ENCODE data around the gene GRHL3.

DNA sequence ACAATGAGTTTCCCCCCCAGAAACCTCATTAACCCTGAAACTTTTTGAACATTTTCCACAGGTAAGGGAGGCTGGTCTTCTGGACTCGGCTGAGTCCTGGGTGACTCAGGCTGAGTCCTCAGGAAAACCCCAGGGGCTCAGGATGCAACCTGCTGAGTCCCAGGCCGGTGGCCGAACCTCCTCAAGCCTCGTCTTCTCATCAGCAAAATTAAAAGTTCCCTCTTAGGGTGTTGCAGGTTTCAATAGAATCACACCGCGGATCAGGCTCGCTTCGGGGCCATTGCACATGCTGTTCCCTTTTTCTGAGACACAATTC is 35.0 kb upstream of the GRHL3 start:
- TF ChIP-seq PKNOX1 (IDR thresholded peaks at IDR 0.05): no peak
- no peak for TF ChIP-seq BHLHE40 (IDR thresholded peaks at IDR 0.05; ENCODE audit: borderline replicate concordance)
- TF ChIP-seq FOXM1 (IDR thresholded peaks at IDR 0.05; ENCODE audit: borderline replicate concordance): no peak
- no peak for TF ChIP-seq ZNF384 (IDR thresholded peaks at IDR 0.05)
- no peak for TF ChIP-seq SP1 (IDR thresholded peaks at IDR 0.05)
- no peak for TF ChIP-seq TARDBP (IDR thresholded peaks at IDR 0.05)
- no peak for TF ChIP-seq CTBP1 (IDR thresholded peaks at IDR 0.05; ENCODE audit: borderline replicate concordance)
- no peak for TF ChIP-seq LEF1 (IDR thresholded peaks at IDR 0.05; ENCODE audit: borderline replicate concordance)
- no peak for TF ChIP-seq ARNT (IDR thresholded peaks at IDR 0.05)
- TF ChIP-seq NFRKB (IDR thresholded peaks at IDR 0.05): no peak
